Forelimb muscle (tissue), 1 donor: ENCODE data around the gene ABCG2. TPM values are rescaled to one million over a fixed set of nuclear protein-coding genes. Genes with fewer than 3 reads are reported as not detected.
"Not testable (repeated sequence)": the region's sequence is repeated elsewhere in the genome, so short reads cannot be mapped to it uniquely, and the experiment has no call there.

Experiments
- DNase-seq: peaks from one replicate; pipeline ENCODE4 v3.0.0-alpha.2; 2013; ENCODE audit warnings: low read depth
- polyA plus RNA-seq: library from polyadenylated mRNA; unstranded; fragments of 120-200 nt; gene quantifications from one replicate; pipeline ENCODE4 v1.2.1, GENCODE V29; 2013; ENCODE audit not compliant: insufficient read length

The ABCG2 gene
- polyA plus RNA-seq, 1 donor = 4.2 TPM

- no peak for DNase-seq
Measured at GRCh38 chr4:88166608-88167007, 8.2 kb upstream of the ABCG2 start.

- DNase-seq = no peak
Measured at GRCh38 chr4:88163336-88163735, 4.9 kb upstream of the ABCG2 start.

- DNase-seq = no peak
Measured at GRCh38 chr4:88162626-88163025, 4.2 kb upstream of the ABCG2 start.

GRCh38 chr4:88159229-88159725 lies 838 bp upstream of the ABCG2 start:
- no peak for DNase-seq

- no peak for DNase-seq
Measured at GRCh38 chr4:88158038-88158488, 376 bp downstream of the ABCG2 start.

- DNase-seq = not testable (repeated sequence)
Measured at GRCh38 chr4:88152331-88152730, 6.1 kb downstream of the ABCG2 start.

GRCh38 chr4:88148560-88148959 lies 9.9 kb downstream of the ABCG2 start:
- no peak for DNase-seq

GRCh38 chr4:88147799-88148217 lies 10.6 kb downstream of the ABCG2 start:
- DNase-seq = no peak

GRCh38 chr4:88146891-88147290 lies 11.5 kb downstream of the ABCG2 start:
- DNase-seq = no peak

GRCh38 chr4:88144866-88145300 lies 13.6 kb downstream of the ABCG2 start:
- DNase-seq = no peak

- DNase-seq = no peak
Measured at GRCh38 chr4:88144048-88144447, 14.4 kb downstream of the ABCG2 start.

- no peak for DNase-seq
Measured at GRCh38 chr4:88143504-88143903, 14.9 kb downstream of the ABCG2 start.

- DNase-seq = no peak
Measured at GRCh38 chr4:88138561-88138960, 19.9 kb downstream of the ABCG2 start.

GRCh38 chr4:88137112-88137511 lies 21.3 kb downstream of the ABCG2 start:
- DNase-seq = no peak

- DNase-seq = no peak
Measured at GRCh38 chr4:88136249-88136648, 22.2 kb downstream of the ABCG2 start.

- no peak for DNase-seq
Measured at GRCh38 chr4:88135356-88135663, 23.1 kb downstream of the ABCG2 start.

GRCh38 chr4:88134536-88135355 lies 23.7 kb downstream of the ABCG2 start:
- no peak for DNase-seq

GRCh38 chr4:88134111-88134510 lies 24.3 kb downstream of the ABCG2 start:
- DNase-seq = no peak

GRCh38 chr4:88130544-88131305 lies 27.7 kb downstream of the ABCG2 start:
- no peak for DNase-seq

- DNase-seq = no peak
Measured at GRCh38 chr4:88130003-88130402, 28.4 kb downstream of the ABCG2 start.

- not testable (repeated sequence) for DNase-seq
Measured at GRCh38 chr4:88122260-88122659, 36.2 kb downstream of the ABCG2 start.

GRCh38 chr4:88119943-88120342 lies 38.5 kb downstream of the ABCG2 start:
- DNase-seq = no peak

- no peak for DNase-seq
Measured at GRCh38 chr4:88115587-88115986, 42.9 kb downstream of the ABCG2 start.
